CD4-positive, CD25-positive, alpha-beta regulatory T cell (primary cell): ENCODE data around the gene IQSEC1. TPM values are rescaled to one million over a fixed set of nuclear protein-coding genes. Genes with fewer than 3 reads are reported as not detected.

Experiments
- ATAC-seq, 2 donors: fragments of 150-1000 bp; cut with Tn5 transposase; one replicate each; pipeline ENCODE4 v1.10.0; 2021; ENCODE audit warnings: low read depth in 2 of 2, moderate number of reproducible peaks in 2 of 2, moderate library complexity in 1 of 2
- DNase-seq, 3 donors: peaks; one replicate each; pipeline versions ENCODE4 v3.0.0 to v3.0.0-alpha.2; 2012 to 2022; ENCODE audit warnings: mixed read lengths in 1 of 3
- H3K27ac ChIP-seq: one replicate; pipeline ENCODE4 v1.7.0; 2013; ENCODE audit warnings: mild to moderate bottlenecking, low read length; ENCODE audit not compliant: insufficient read depth, poor library complexity, severe bottlenecking
- H3K27me3 ChIP-seq: one replicate; pipeline ENCODE4 v1.7.0; 2013; ENCODE audit warnings: low read length; ENCODE audit not compliant: control insufficient read depth, insufficient read depth
- H3K36me3 ChIP-seq: one replicate; pipeline ENCODE4 v1.7.0; 2013; ENCODE audit warnings: mild to moderate bottlenecking, low read length, moderate library complexity; ENCODE audit not compliant: control insufficient read depth, insufficient read depth
- H3K4me1 ChIP-seq: 2 replicates; pipeline ENCODE4 v1.7.0; 2013; ENCODE audit warnings: mild to moderate bottlenecking, low read length; ENCODE audit not compliant: insufficient read depth, control insufficient read depth, poor library complexity, severe bottlenecking
- H3K4me3 ChIP-seq: one replicate; pipeline ENCODE4 v1.7.0; 2013; ENCODE audit warnings: low read depth, mild to moderate bottlenecking, low read length, moderate library complexity
- H3K9me3 ChIP-seq, 2 experiments: 1 replicate in 1 of 2; 2 replicates in 1 of 2; pipeline ENCODE4 v1.7.0; 2013; ENCODE audit warnings: low read length in 2 of 2, mild to moderate bottlenecking in 1 of 2, moderate library complexity in 1 of 2; ENCODE audit not compliant: control insufficient read depth in 2 of 2
- H3K27ac Mint-ChIP-seq, 3 donors: one replicate each; pipeline ENCODE4 v1.8.0; 2020 to 2022; ENCODE audit warnings: mild to moderate bottlenecking in 3 of 3, mixed read lengths in 3 of 3, moderate library complexity in 2 of 3
- H3K27me3 Mint-ChIP-seq: one replicate; pipeline ENCODE4 v1.8.0; 2022; ENCODE audit warnings: mild to moderate bottlenecking, mixed read lengths
- H3K36me3 Mint-ChIP-seq: one replicate; pipeline ENCODE4 v1.8.0; 2020; ENCODE audit warnings: mixed read lengths
- H3K4me1 Mint-ChIP-seq, 4 donors: one replicate each; pipeline ENCODE4 v1.8.0; 2020 to 2022; ENCODE audit warnings: mixed read lengths in 4 of 4, mild to moderate bottlenecking in 1 of 4
- H3K4me3 Mint-ChIP-seq, 4 donors: one replicate each; pipeline ENCODE4 v1.8.0; 2020 to 2022; ENCODE audit warnings: mild to moderate bottlenecking in 4 of 4, mixed read lengths in 4 of 4, moderate library complexity in 3 of 4
- H3K9me3 Mint-ChIP-seq, 7 donors: one replicate each; pipeline ENCODE4 v1.8.0; 2020 to 2022; ENCODE audit warnings: mixed read lengths in 7 of 7, mild to moderate bottlenecking in 3 of 7, moderate library complexity in 2 of 7
- polyA plus RNA-seq, 4 donors: library from polyadenylated mRNA; unstranded; fragments of 300-500 nt; fragmentation: Illumina TruSeq; gene quantifications; one replicate each; pipeline ENCODE4 v1.2.3, GENCODE V29; 2021
- total RNA-seq: library from RNA; stranded (reverse); gene quantifications from one replicate; pipeline ENCODE4 v1.2.3, GENCODE V29; 2022

Gene IQSEC1
- total and polyA plus RNA-seq, 5 donors from 2014 or later, result 17.7 to 131 (median 21.1) TPM

DNA sequence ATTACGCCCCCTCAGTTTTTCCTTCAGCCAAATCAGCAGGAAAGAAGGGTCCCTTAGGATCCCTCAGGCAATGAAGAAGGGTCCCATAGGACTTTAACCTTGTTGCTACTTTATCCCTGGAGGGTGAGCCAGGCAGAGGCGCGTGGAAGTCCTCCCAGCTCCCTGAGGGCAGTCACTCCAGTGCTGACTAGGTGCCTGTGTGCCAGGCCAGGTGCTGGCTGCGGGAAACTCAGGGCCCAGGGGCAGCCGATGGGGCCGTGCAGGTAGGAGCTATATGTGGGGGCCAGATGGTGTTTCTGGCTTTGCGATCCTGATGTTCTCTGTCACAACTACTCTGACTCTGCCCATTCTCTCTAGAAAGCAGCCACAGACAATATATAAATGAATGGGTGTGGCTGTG lies 42.8 kb upstream of the IQSEC1 start:
- H3K27me3 ChIP-seq, result no peaks in the 10 kb centered on the region
- no peak for ATAC-seq
- no peaks in the 10 kb centered on the region for H3K36me3 ChIP-seq

DNA sequence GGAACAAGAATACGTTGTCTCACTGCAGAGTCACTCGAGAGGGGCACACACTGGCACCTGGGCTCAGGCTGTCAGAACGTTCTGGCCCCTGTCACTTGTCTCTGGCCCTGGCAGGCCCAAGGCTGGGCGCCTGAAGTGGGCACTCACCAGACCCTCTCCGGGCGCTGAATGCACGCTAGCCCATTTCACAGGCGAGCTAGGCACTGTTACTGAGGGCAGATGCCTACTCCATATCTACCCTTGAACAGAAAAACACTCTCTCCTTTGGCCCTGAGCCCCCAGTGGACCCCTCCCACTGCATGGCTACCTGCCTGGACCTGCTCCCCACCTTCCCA lies 42.3 kb upstream of the IQSEC1 start:
- Mint-ChIP-seq H3K4me1 (peaks cover 0 to 13% (median 1%) of the 10 kb centered on the region in 4 donors), H3K9me3 (peaks cover 0 to 2% (median 0%) of the 10 kb centered on the region in 7 donors), H3K27ac (no peak overlapping the region), H3K36me3 (no peaks in the 10 kb centered on the region), H3K27me3 (peaks cover 9% of the 10 kb centered on the region), H3K4me3 (no peak overlapping the region)
- no peak overlapping the region for H3K27ac ChIP-seq
- H3K4me1 ChIP-seq, result peaks cover 9% of the 10 kb centered on the region
- H3K27me3 ChIP-seq, result no peaks in the 10 kb centered on the region
- DNase-seq (no peak), ATAC-seq (no peak)
- H3K4me3 ChIP-seq, result no peak overlapping the region
- no peaks in the 10 kb centered on the region for H3K36me3 ChIP-seq
- H3K9me3 ChIP-seq, result no peaks in the 10 kb centered on the region

More for the DNA sequence above, 42.8 kb upstream of the IQSEC1 start:
- H3K4me3 ChIP-seq, result no peak overlapping the region
- Mint-ChIP-seq H3K36me3 (no peaks in the 10 kb centered on the region), H3K27me3 (peaks cover 9% of the 10 kb centered on the region), H3K27ac (no peak overlapping the region), H3K4me1 (peaks cover 0 to 8% (median 0%) of the 10 kb centered on the region in 4 donors), H3K4me3 (no peak overlapping the region), H3K9me3 (peaks cover 0 to 2% (median 0%) of the 10 kb centered on the region in 7 donors)
- H3K9me3 ChIP-seq, result no peaks in the 10 kb centered on the region
- no peak for DNase-seq
- no peak overlapping the region for H3K27ac ChIP-seq
- H3K4me1 ChIP-seq, result peaks cover 5% of the 10 kb centered on the region

DNA sequence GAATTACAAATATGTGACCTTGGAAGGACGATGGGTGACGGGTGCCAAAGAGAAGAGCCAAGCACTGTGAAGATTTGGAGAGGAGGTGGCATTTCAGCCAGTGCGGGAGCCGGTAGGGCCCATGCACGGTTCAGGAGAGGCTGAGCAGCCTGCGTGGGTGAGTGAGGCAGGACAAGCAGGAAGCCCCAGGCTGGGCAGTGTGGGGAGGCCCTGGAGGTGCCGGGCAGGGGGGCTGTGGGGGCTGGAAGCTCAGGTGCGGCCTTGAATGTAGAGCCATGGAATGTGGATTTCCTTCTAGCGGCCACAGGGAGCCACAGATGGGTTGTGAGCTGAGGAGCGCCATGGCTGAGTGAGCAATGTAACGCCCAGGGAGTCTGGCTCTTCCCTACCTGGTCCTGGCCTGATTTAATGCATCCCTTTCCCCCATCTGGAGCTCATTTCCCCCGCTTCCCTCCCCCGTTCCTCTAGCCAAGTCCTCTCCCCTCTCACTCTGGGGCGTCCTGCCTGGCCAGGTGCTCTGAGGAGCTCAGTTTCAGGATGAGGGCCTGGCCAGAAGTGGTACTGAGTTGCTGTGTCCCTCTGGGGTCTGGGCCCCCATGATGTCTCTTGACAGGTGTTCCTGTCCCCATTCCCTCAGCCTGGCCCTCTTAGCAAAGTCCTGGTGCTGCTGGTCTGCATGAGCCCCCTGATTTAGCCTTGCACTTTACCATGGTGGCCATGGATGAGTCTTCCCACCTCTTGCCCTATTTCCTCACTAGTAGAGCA lies 41.8 kb upstream of the IQSEC1 start:
- Mint-ChIP-seq H3K27me3 (peaks cover 9% of the 10 kb centered on the region), H3K36me3 (no peaks in the 10 kb centered on the region), H3K27ac (no peak overlapping the region), H3K4me1 (peaks cover 0 to 18% (median 2%) of the 10 kb centered on the region in 4 donors), H3K9me3 (peaks cover 0 to 2% (median 0%) of the 10 kb centered on the region in 7 donors), H3K4me3 (no peak overlapping the region)
- Histone ChIP-seq H3K27ac (no peak overlapping the region), H3K27me3 (no peaks in the 10 kb centered on the region), H3K9me3 (no peaks in the 10 kb centered on the region), H3K4me1 (peaks cover 12% of the 10 kb centered on the region), H3K36me3 (no peaks in the 10 kb centered on the region), H3K4me3 (no peak overlapping the region)
- ATAC-seq (no peak), DNase-seq (no peak)

DNA sequence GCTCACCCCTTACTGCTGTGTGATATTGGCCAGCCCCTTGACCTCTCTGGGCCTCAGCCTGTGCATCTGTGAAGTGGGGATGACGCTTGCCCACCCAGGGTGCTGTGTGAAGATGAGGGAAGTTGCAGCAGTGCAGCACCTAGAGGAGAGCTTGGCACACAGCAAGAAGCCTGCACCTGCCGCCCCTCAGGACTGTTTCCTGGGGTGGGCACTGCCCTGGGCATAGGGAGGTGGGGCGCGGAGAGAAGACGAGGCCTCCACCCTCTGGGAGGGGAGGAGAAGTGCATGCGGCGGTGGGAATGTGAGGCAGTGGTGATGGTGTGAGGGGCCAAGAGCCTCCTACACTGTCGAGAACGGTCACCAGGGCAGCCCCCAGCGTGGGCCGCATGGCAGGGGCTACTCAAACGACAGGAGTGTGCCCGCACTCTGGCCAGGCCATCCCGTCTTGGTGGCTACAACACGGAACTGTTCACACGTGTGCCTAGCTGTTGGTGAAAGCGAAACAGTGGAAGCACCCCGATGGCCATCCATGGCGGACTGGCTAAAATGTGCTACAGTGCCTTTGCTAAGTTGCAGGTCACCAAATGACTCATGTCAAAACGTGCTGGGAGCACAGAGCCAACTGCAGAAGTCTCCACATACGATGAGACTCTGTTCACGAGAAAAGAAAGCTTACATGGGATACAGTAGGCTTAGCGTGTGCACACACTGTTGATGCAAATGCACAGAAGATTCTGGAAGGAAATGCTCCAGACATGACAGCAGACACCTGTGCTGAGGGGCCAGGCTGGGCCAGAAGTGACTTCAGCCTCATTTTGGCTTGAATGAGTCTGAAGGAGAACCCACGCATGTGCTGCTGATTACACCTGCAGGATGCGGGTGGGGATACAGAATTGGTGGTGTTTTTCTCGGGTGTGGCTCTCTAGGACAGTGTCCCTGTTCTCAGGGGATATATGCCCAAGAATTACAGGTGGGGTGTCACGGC lies 40.4 kb upstream of the IQSEC1 start:
- no peak overlapping the region for H3K4me3 ChIP-seq
- peaks cover 0 to 18% (median 2%) of the 10 kb centered on the region in 4 donors for H3K4me1 Mint-ChIP-seq
- no peaks in the 10 kb centered on the region for H3K27me3 ChIP-seq
- no peaks in the 10 kb centered on the region for H3K36me3 Mint-ChIP-seq
- ATAC-seq (no peak), DNase-seq (no peak)
- H3K27ac Mint-ChIP-seq, result peak overlapping the region in 1 of 3 donors; percentile 71
- no peak overlapping the region for H3K4me3 Mint-ChIP-seq
- peaks cover 0 to 2% (median 0%) of the 10 kb centered on the region in 7 donors for H3K9me3 Mint-ChIP-seq
- H3K27me3 Mint-ChIP-seq, result peaks cover 9% of the 10 kb centered on the region
- no peaks in the 10 kb centered on the region for H3K9me3 ChIP-seq
- H3K36me3 ChIP-seq, result no peaks in the 10 kb centered on the region
- H3K4me1 ChIP-seq, result peaks cover 12% of the 10 kb centered on the region
- H3K27ac ChIP-seq, result no peak overlapping the region

DNA sequence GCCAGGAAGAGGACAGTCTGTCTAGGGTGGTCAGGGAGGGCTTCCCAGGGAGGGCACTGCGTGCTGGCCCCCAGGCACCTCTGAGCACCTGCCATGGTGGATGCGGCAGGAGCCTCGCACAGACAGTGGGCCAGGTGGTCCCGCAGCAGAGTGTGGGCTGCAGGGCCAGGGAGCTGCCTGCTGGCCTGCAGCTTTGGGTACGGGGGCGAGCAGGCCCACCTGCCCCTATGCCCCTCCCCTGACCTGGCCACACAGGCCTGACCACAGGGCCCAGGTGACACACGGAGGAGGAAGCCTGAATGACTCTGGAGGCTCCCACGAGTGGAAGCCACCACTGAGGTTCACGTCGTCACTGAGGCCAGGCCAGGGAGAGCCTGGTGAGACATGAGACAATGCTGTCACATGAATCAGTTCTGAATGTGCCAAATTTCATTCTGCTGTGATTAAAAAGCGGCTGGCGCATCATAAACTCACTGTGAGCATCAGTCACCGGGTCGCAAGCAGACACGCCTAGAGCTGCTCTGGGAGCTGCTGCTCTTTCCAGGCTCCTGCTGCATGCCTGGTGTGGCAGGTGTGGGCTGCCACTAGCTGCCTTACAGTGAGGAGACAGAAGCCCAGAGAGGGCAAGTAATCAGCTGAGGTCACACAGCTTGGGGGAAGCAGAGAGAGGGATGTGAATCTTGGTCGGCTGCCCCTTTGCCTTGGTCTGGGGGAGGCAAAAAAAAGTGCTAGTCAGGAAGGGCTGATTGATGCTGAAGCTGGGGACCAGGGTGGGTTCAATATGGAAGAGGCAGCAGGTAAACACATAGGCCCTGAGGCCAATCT lies 39.5 kb upstream of the IQSEC1 start:
- Histone ChIP-seq H3K4me1 (peaks cover 12% of the 10 kb centered on the region), H3K4me3 (no peak overlapping the region), H3K9me3 (no peaks in the 10 kb centered on the region), H3K27ac (no peak overlapping the region), H3K27me3 (no peaks in the 10 kb centered on the region), H3K36me3 (no peaks in the 10 kb centered on the region)
- Mint-ChIP-seq H3K9me3 (peaks cover 0 to 2% (median 0%) of the 10 kb centered on the region in 7 donors), H3K27me3 (peaks cover 9% of the 10 kb centered on the region), H3K4me1 (peaks cover 0 to 18% (median 2%) of the 10 kb centered on the region in 4 donors), H3K4me3 (no peak overlapping the region), H3K36me3 (no peaks in the 10 kb centered on the region), H3K27ac (no peak overlapping the region)
- DNase-seq (no peak), ATAC-seq (no peak)

DNA sequence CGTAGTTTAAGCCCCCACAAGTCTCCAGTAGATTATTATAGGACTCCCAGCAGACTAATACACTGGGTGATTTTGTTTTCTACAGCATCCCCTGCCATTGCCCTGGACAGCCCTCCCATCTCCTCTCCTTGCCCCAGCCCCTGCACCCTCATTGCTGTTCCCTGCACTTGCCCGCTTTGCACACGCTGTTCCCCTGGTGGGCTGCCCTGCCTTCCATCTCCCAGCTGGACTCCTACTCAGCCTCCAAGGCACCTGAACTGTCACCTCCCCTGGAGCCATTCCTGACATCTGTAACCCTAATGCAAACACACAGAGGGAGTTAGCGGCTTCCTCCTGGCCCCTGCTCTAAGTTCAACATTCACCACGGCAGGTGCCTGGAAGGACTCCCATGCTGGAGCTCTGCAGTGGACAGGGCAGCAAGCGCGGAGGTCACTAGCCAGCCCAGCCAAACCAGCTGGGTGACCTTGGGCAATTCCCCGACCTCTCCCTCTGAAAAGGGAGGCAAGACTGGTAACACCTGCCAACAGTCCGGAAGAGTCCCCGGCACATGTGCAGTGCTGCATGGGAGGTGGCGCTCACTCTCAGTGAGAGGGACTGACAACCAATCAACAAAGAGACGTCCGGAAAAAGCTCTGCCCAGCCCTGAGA lies 38.8 kb upstream of the IQSEC1 start:
- peaks cover 0 to 18% (median 2%) of the 10 kb centered on the region in 4 donors for H3K4me1 Mint-ChIP-seq
- H3K9me3 ChIP-seq, result no peaks in the 10 kb centered on the region
- peaks cover 0 to 2% (median 0%) of the 10 kb centered on the region in 7 donors for H3K9me3 Mint-ChIP-seq
- H3K4me3 Mint-ChIP-seq, result no peak overlapping the region
- H3K4me3 ChIP-seq, result no peak overlapping the region
- H3K27me3 ChIP-seq, result no peaks in the 10 kb centered on the region
- DNase-seq (no peak), ATAC-seq (no peak)
- no peaks in the 10 kb centered on the region for H3K36me3 Mint-ChIP-seq
- no peak overlapping the region for H3K27ac ChIP-seq
- no peaks in the 10 kb centered on the region for H3K36me3 ChIP-seq
- H3K4me1 ChIP-seq, result peaks cover 12% of the 10 kb centered on the region
- peaks cover 9% of the 10 kb centered on the region for H3K27me3 Mint-ChIP-seq
- peak overlapping the region in 1 of 3 donors; percentile 90 for H3K27ac Mint-ChIP-seq
